B cell (primary cell): ENCODE data around the gene LIN9. TPM values are rescaled to one million over a fixed set of nuclear protein-coding genes. Genes with fewer than 3 reads are reported as not detected.

Experiments
- ATAC-seq: fragments of 200-7000 bp; cut with Tn5 transposase; one replicate; pipeline ENCODE4 v1.10.0; 2021; ENCODE audit warnings: low read depth, mild to moderate bottlenecking, moderate number of reproducible peaks, moderate library complexity
- CTCF ChIA-PET: fragments of 350-600 bp; sonication (Branson Sonifier 250); formaldehyde crosslinking; loops from one replicate; lab custom pipeline; 2021; ENCODE audit warnings: antibody characterized with exemption, inconsistent platforms; lab: Charles Lee
- POLR2A ChIA-PET: fragments of 350-600 bp; sonication (Branson Sonifier 250); formaldehyde crosslinking; loops from one replicate; lab custom pipeline; 2021; ENCODE audit warnings: antibody characterized with exemption; lab: Charles Lee
- DNase-seq: peaks from one replicate; pipeline ENCODE4 v3.0.0; 2013
- H2AFZ ChIP-seq: 2 replicates; pipeline ENCODE4 v1.6.1; 2012; ENCODE audit warnings: mild to moderate bottlenecking, low read depth, low read length; ENCODE audit not compliant: insufficient read depth, poor library complexity, severe bottlenecking
- H3K27ac ChIP-seq, 2 donors: 1 replicate in 1 of 2; 2 replicates in 1 of 2; pipeline ENCODE4 v1.5.1; 2012 to 2013; ENCODE audit warnings: low read length in 2 of 2, mild to moderate bottlenecking in 2 of 2, moderate library complexity in 1 of 2
- H3K27me3 ChIP-seq, 4 experiments: fragments of 200-600 bp in 1 of 4; sonication (generic) in 1 of 4; replicated peaks in 1 of 4; 1 replicate in 2 of 4; 2 replicates in 2 of 4; pipeline versions ENCODE4 v1.6.1 to v1.7.0; 2013 to 2016; ENCODE audit warnings: low read length in 3 of 4, mild to moderate bottlenecking in 2 of 4, mixed read lengths in 1 of 4, moderate library complexity in 1 of 4; ENCODE audit not compliant: insufficient read depth in 4 of 4, control insufficient read depth in 3 of 4; ENCODE audit errors: control extremely low read depth in 1 of 4
- H3K36me3 ChIP-seq, 2 experiments: replicated peaks in 1 of 2; 1 replicate in 1 of 2; 2 replicates in 1 of 2; pipeline versions ENCODE4 v1.6.1 to v1.7.1; 2013; ENCODE audit warnings: low read length in 1 of 2; ENCODE audit not compliant: insufficient read depth in 2 of 2, control insufficient read depth in 1 of 2; ENCODE audit errors: control extremely low read depth in 1 of 2, extremely low read depth in 1 of 2
- H3K4me1 ChIP-seq, 2 donors: fragments of 200-600 bp in 1 of 2; sonication (generic) in 1 of 2; 1 replicate in 1 of 2; 2 replicates in 1 of 2; pipeline versions ENCODE4 v1.5.1 to v1.6.1; 2013 to 2017; ENCODE audit warnings: low read length in 2 of 2; ENCODE audit not compliant: control insufficient read depth in 2 of 2, insufficient read depth in 2 of 2
- H3K4me2 ChIP-seq: replicated peaks from 2 replicates; pipeline ENCODE3; 2012; ENCODE audit warnings: mild to moderate bottlenecking, low read depth, low read length; ENCODE audit not compliant: poor library complexity, severe bottlenecking
- H3K4me3 ChIP-seq, 5 experiments: fragments of 200-600 bp in 1 of 5; sonication (generic) in 1 of 5; 1 replicate in 3 of 5; 2 replicates in 2 of 5; pipeline versions ENCODE4 v1.5.1 to v1.7.0; 2011 to 2016; ENCODE audit warnings: low read length in 4 of 5, mild to moderate bottlenecking in 4 of 5, low read depth in 2 of 5, control low read depth in 1 of 5, moderate library complexity in 1 of 5; ENCODE audit not compliant: insufficient read depth in 1 of 5; ENCODE audit errors: control extremely low read depth in 1 of 5, extremely low read depth in 1 of 5
- H3K79me2 ChIP-seq: fragments of 200-600 bp; sonication (generic); one replicate; pipeline ENCODE4 v1.6.0; 2016; ENCODE audit warnings: low read length; ENCODE audit not compliant: control insufficient read depth, insufficient read depth
- H3K9ac ChIP-seq: fragments of 200-600 bp; sonication (generic); 2 replicates; pipeline ENCODE4 v1.6.1; 2017; ENCODE audit warnings: mild to moderate bottlenecking, low read length, moderate library complexity
- H3K9me3 ChIP-seq, 3 donors: one replicate each; pipeline versions ENCODE4 v1.6.1 to v1.7.1; 2013; ENCODE audit warnings: low read length in 2 of 3; ENCODE audit not compliant: control insufficient read depth in 2 of 3, insufficient read depth in 1 of 3; ENCODE audit errors: control extremely low read depth in 1 of 3
- H4K20me1 ChIP-seq: 2 replicates; pipeline ENCODE4 v1.6.0; 2012; ENCODE audit warnings: mild to moderate bottlenecking, low read length; ENCODE audit not compliant: insufficient read depth, control insufficient read depth, poor library complexity, severe bottlenecking
- H3K27ac Mint-ChIP-seq: one replicate; pipeline ENCODE4 v1.8.0; 2021; ENCODE audit warnings: mixed read lengths
- H3K27me3 Mint-ChIP-seq: one replicate; pipeline ENCODE4 v1.8.0; 2021; ENCODE audit warnings: mixed read lengths
- H3K4me1 Mint-ChIP-seq: one replicate; pipeline ENCODE4 v1.8.0; 2021; ENCODE audit warnings: mixed read lengths
- H3K4me3 Mint-ChIP-seq: one replicate; pipeline ENCODE4 v1.8.0; 2021; ENCODE audit warnings: mixed read lengths
- H3K9me3 Mint-ChIP-seq: one replicate; pipeline ENCODE4 v1.8.0; 2022; ENCODE audit warnings: mixed read lengths; ENCODE audit not compliant: insufficient read depth
- EZH2 ChIP-seq: IDR thresholded peaks from 2 replicates; pipeline ENCODE4 v1.6.1; 2012; ENCODE audit warnings: borderline replicate concordance, low read depth, mild to moderate bottlenecking, moderate library complexity, low read length; ENCODE audit not compliant: insufficient read depth, poor library complexity, severe bottlenecking
- WGBS: methylation state at CpG from one replicate; pipeline ENCODE4 v1.1.5; 2013; ENCODE audit warnings: missing lambda C conversion rate; ENCODE audit not compliant: insufficient coverage; 5-methylcytosine and 5-hydroxymethylcytosine counted together
- intact Hi-C: fragments of 100-400 bp; cut with micrococcal nuclease; formaldehyde crosslinking; loops from one replicate; pipeline ENCODE4 v1.10.0; 2022
- polyA plus RNA-seq: library from polyadenylated mRNA; depleted of rRNA; stranded (reverse); fragments of >200 nt; gene quantifications from 2 replicates; pipeline ENCODE4 v1.2.3, GENCODE V29; 2012
- total RNA-seq, 2 donors: library from RNA; stranded (reverse); fragments of 120-200 nt in 1 of 2; gene quantifications; 1 replicate in 1 of 2; 2 replicates in 1 of 2; pipeline versions ENCODE4 v1.2.3 to v1.2.4, GENCODE V29; 2013 to 2022
- TF ChIP-seq, protein P1 (sequence below): fragments of 200-600 bp; IDR thresholded peaks from one replicate; pipeline ENCODE4 v1.8.0; 2022; ENCODE audit warnings: antibody characterized with exemption, mild to moderate bottlenecking

Gene LIN9
- total and polyA plus RNA-seq, 2 donors (not counting 1 experiment from before 2014, with no cell fraction given) = 1.7 to 6.7 TPM

DNA sequence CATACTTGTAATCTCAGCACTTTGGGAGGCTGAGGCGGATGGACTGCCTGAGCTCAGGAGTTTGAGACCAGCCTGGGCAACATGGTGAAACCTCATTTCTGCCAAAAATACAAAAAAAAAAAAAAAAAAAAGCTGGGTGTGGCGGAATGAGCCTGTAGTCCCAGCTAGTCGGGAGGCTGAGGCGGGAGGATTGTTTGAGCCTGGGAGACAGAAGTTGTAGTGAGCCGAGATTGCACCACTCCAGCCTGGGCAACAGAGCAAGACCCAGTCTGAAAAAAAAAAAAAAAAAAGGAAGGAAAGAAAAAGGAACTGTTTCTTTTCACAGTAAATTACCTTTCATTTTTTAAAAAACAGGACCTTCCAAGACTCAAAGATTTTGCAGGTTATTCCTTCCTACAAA lies 29.5 kb downstream of the LIN9 start:
- Mint-ChIP-seq H3K4me1 (peaks cover 6% of the 10 kb centered on the region), H3K27ac (no peak overlapping the region), H3K27me3 (no peaks in the 10 kb centered on the region), H3K9me3 (no peaks in the 10 kb centered on the region), H3K4me3 (no peak overlapping the region)
- Histone ChIP-seq H3K27ac (no peak overlapping the region), H3K4me3 (no peak overlapping the region), H3K9me3 (no peaks in the 10 kb centered on the region), H4K20me1 (no peaks in the 10 kb centered on the region), H2AFZ (no peak overlapping the region), H3K27me3 (no peaks in the 10 kb centered on the region), H3K79me2 (no peaks in the 10 kb centered on the region), H3K4me2 (no peak overlapping the region), H3K9ac (no peak overlapping the region), H3K4me1 (peaks cover 0 to 5% of the 10 kb centered on the region in 2 donors), H3K36me3 (no peaks in the 10 kb centered on the region)
- no peak for TF ChIP-seq EZH2
- TF ChIP-seq, protein P1, sequence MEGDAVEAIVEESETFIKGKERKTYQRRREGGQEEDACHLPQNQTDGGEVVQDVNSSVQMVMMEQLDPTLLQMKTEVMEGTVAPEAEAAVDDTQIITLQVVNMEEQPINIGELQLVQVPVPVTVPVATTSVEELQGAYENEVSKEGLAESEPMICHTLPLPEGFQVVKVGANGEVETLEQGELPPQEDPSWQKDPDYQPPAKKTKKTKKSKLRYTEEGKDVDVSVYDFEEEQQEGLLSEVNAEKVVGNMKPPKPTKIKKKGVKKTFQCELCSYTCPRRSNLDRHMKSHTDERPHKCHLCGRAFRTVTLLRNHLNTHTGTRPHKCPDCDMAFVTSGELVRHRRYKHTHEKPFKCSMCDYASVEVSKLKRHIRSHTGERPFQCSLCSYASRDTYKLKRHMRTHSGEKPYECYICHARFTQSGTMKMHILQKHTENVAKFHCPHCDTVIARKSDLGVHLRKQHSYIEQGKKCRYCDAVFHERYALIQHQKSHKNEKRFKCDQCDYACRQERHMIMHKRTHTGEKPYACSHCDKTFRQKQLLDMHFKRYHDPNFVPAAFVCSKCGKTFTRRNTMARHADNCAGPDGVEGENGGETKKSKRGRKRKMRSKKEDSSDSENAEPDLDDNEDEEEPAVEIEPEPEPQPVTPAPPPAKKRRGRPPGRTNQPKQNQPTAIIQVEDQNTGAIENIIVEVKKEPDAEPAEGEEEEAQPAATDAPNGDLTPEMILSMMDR = no peak
- ChIA-PET CTCF (no interaction called here), POLR2A (no interaction called here)
- intact Hi-C loops = no loop called here
- ATAC-seq (no peak), DNase-seq (no peak)
- no CpG with 5 or more reads among the region's 5 CpGs for WGBS

DNA sequence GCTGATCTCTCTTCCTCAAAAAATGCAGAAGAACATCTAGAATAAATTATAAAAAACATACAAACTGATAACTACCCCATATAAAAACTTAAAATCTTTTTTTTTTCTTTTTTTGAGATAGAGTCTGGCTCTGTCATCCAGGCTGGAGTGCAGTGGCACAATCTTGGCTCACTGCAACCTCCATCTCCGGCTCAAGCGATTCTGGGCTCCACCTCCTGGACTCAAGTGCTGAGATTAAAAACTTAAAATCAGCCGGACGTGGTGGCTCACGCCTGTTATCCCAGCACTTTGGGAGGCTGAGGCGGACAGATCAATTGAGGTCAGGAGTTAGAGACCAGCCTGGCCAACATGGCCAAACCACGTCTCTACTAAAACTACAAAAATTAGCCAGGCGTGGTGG lies 31.1 kb downstream of the LIN9 start:
- Mint-ChIP-seq H3K27ac (no peak overlapping the region), H3K4me3 (no peak overlapping the region), H3K9me3 (no peaks in the 10 kb centered on the region), H3K27me3 (no peaks in the 10 kb centered on the region), H3K4me1 (peaks cover 6% of the 10 kb centered on the region)
- Histone ChIP-seq H3K9me3 (no peaks in the 10 kb centered on the region), H3K4me2 (no peak overlapping the region), H3K79me2 (no peaks in the 10 kb centered on the region), H4K20me1 (no peaks in the 10 kb centered on the region), H3K4me1 (peaks cover 0 to 5% of the 10 kb centered on the region in 2 donors), H3K36me3 (no peaks in the 10 kb centered on the region), H3K27ac (no peak overlapping the region), H3K4me3 (no peak overlapping the region), H3K27me3 (no peaks in the 10 kb centered on the region), H2AFZ (no peak overlapping the region), H3K9ac (no peak overlapping the region)
- TF ChIP-seq EZH2 = no peak
- ATAC-seq (no peak), DNase-seq (no peak)
- 96% methylated on average over 8 of the region's 8 CpGs for WGBS
- CTCF ChIA-PET = no interaction called here
- POLR2A ChIA-PET = no interaction called here
- intact Hi-C loops = no loop called here
